ENCODE results near the gene UGCG.

Gene UGCG

GRCh38 chr9:111891910-111892499, 4.6 kb upstream of the UGCG start:
- TF ChIP-seq MAX (IDR thresholded peaks at IDR 0.05): 0 out of 2 replicates have a peak, but pooled peaks have one; percentile 21
- TF ChIP-seq TAF1 (IDR thresholded peaks at IDR 0.05; ENCODE audit: low read depth): no peak
- TF ChIP-seq TEAD4 (IDR thresholded peaks at IDR 0.05): no peak
- TF ChIP-seq RAD21 (IDR thresholded peaks at IDR 0.05; ENCODE audit: low read depth): 0 out of 2 replicates have a peak, but pooled peaks have one; percentile 5
- TF ChIP-seq EP300 (IDR thresholded peaks at IDR 0.05; ENCODE audit: borderline replicate concordance): peak; percentile 55; the same call in 1 of the 2 replicates
- TF ChIP-seq YY1 (IDR thresholded peaks at IDR 0.05; ENCODE audit: low read depth): no peak
- TF ChIP-seq NFIC (IDR thresholded peaks at IDR 0.05): no peak
- TF ChIP-seq EGR1 (IDR thresholded peaks at IDR 0.05): no peak
- no peak for TF ChIP-seq CREB1 (IDR thresholded peaks at IDR 0.05; ENCODE audit: low read depth)
- TF ChIP-seq REST (IDR thresholded peaks at IDR 0.05; ENCODE audit: low read depth): no peak

- 0 out of 2 replicates have a peak, but pooled peaks have one; percentile 53 for TF ChIP-seq YY1 (IDR thresholded peaks at IDR 0.05; ENCODE audit: low read depth)
- no peak for TF ChIP-seq TEAD4 (IDR thresholded peaks at IDR 0.05)
- TF ChIP-seq MAX (IDR thresholded peaks at IDR 0.05): no peak; the same call in 1 of the 2 replicates
- TF ChIP-seq TCF12 (IDR thresholded peaks at IDR 0.05; ENCODE audit: low read depth): no peak
- TF ChIP-seq NFIC (IDR thresholded peaks at IDR 0.05): no peak
- TF ChIP-seq CEBPB (IDR thresholded peaks at IDR 0.05): no peak
- TF ChIP-seq REST (IDR thresholded peaks at IDR 0.05; ENCODE audit: low read depth): no peak
- peak; percentile 94 for TF ChIP-seq ZBTB7A (IDR thresholded peaks at IDR 0.05; ENCODE audit: low read depth)
- no peak for TF ChIP-seq USF1 (IDR thresholded peaks at IDR 0.05)
- peak; percentile 68 for TF ChIP-seq EGR1 (IDR thresholded peaks at IDR 0.05)
- no peak for TF ChIP-seq FOXM1 (IDR thresholded peaks at IDR 0.05; ENCODE audit: borderline replicate concordance, low read depth)
- TF ChIP-seq RAD21 (IDR thresholded peaks at IDR 0.05; ENCODE audit: low read depth): peak; percentile 1; the same call in 1 of the 2 replicates
- no peak for TF ChIP-seq CREB1 (IDR thresholded peaks at IDR 0.05; ENCODE audit: low read depth)
- TF ChIP-seq TAF1 (IDR thresholded peaks at IDR 0.05; ENCODE audit: low read depth): no peak
- no peak for TF ChIP-seq EP300 (IDR thresholded peaks at IDR 0.05; ENCODE audit: borderline replicate concordance)
These were observed 457 bp downstream of the UGCG start for GRCh38 chr9:111896942-111897600.

GRCh38 chr9:111897601-111898137, 1.1 kb downstream of the UGCG start:
- TF ChIP-seq EP300 (IDR thresholded peaks at IDR 0.05; ENCODE audit: borderline replicate concordance) (no peak), YY1 (IDR thresholded peaks at IDR 0.05; ENCODE audit: low read depth) (no peak), RAD21 (IDR thresholded peaks at IDR 0.05; ENCODE audit: low read depth) (no peak), NFIC (IDR thresholded peaks at IDR 0.05) (no peak), TCF12 (IDR thresholded peaks at IDR 0.05; ENCODE audit: low read depth) (no peak), MAX (IDR thresholded peaks at IDR 0.05) (no peak)

- no peak for TF ChIP-seq YY1 (IDR thresholded peaks at IDR 0.05; ENCODE audit: low read depth)
- no peak for TF ChIP-seq REST (IDR thresholded peaks at IDR 0.05; ENCODE audit: low read depth)
- no peak for TF ChIP-seq TCF12 (IDR thresholded peaks at IDR 0.05; ENCODE audit: low read depth)
- TF ChIP-seq TEAD4 (IDR thresholded peaks at IDR 0.05): no peak
These were observed 1.9 kb downstream of the UGCG start for GRCh38 chr9:111898331-111899096.
